Endothelial cell (in vitro differentiated cells): ENCODE data around the gene CEP192. TPM values are rescaled to one million over a fixed set of nuclear protein-coding genes. Genes with fewer than 3 reads are reported as not detected.
"Not testable (repeated sequence)": the region's sequence is repeated elsewhere in the genome, so short reads cannot be mapped to it uniquely, and the experiment has no call there.

Source experiments
- DNase-seq: peaks from one replicate; pipeline ENCODE4 v3.0.0; 2021; ENCODE audit warnings: low spot score
- H3K27ac Mint-ChIP-seq: one replicate; pipeline ENCODE4 v1.8.0; 2021; ENCODE audit warnings: mixed read lengths, inconsistent platforms; ENCODE audit not compliant: unreplicated experiment
- H3K27me3 Mint-ChIP-seq: one replicate; pipeline ENCODE4 v1.8.0; 2021; ENCODE audit warnings: mild to moderate bottlenecking, moderate library complexity, mixed read lengths, inconsistent platforms; ENCODE audit not compliant: unreplicated experiment
- H3K36me3 Mint-ChIP-seq: one replicate; pipeline ENCODE4 v1.8.0; 2021; ENCODE audit warnings: mild to moderate bottlenecking, low read depth, mixed read lengths, inconsistent platforms; ENCODE audit not compliant: unreplicated experiment
- H3K4me1 Mint-ChIP-seq: one replicate; pipeline ENCODE4 v1.8.0; 2021; ENCODE audit warnings: mild to moderate bottlenecking, mixed read lengths, inconsistent platforms; ENCODE audit not compliant: unreplicated experiment
- H3K4me3 Mint-ChIP-seq: one replicate; pipeline ENCODE4 v1.8.0; 2021; ENCODE audit warnings: mild to moderate bottlenecking, mixed read lengths, inconsistent platforms; ENCODE audit not compliant: unreplicated experiment
- H3K9me3 Mint-ChIP-seq: one replicate; pipeline ENCODE4 v1.8.0; 2021; ENCODE audit warnings: mixed read lengths, inconsistent platforms; ENCODE audit not compliant: unreplicated experiment
- total RNA-seq: library from RNA; stranded (reverse); fragmentation: NEBNext Ultra II Directional; extraction: Animal tissue kit (Norgen Biotek cat#: 25700); gene quantifications from one replicate; pipeline ENCODE4 v1.2.1, GENCODE V29; 2021; ENCODE audit not compliant: unreplicated experiment
- TF ChIP-seq, protein P1 (sequence below): fragments of 200-600 bp; sonication (generic); IDR thresholded peaks from one replicate; pipeline ENCODE4 v1.5.0; 2021; ENCODE audit warnings: antibody characterized with exemption; ENCODE audit not compliant: unreplicated experiment

Gene CEP192
- total RNA-seq, 1 donor from 2014 or later: 23.2 TPM

- Mint-ChIP-seq H3K9me3 (no peaks in the 10 kb centered on the region), H3K4me3 (no peak overlapping the region), H3K27me3 (no peaks in the 10 kb centered on the region), H3K36me3 (peaks cover 22% of the 10 kb centered on the region), H3K4me1 (no peaks in the 10 kb centered on the region), H3K27ac (no peak overlapping the region)
- TF ChIP-seq, protein P1, sequence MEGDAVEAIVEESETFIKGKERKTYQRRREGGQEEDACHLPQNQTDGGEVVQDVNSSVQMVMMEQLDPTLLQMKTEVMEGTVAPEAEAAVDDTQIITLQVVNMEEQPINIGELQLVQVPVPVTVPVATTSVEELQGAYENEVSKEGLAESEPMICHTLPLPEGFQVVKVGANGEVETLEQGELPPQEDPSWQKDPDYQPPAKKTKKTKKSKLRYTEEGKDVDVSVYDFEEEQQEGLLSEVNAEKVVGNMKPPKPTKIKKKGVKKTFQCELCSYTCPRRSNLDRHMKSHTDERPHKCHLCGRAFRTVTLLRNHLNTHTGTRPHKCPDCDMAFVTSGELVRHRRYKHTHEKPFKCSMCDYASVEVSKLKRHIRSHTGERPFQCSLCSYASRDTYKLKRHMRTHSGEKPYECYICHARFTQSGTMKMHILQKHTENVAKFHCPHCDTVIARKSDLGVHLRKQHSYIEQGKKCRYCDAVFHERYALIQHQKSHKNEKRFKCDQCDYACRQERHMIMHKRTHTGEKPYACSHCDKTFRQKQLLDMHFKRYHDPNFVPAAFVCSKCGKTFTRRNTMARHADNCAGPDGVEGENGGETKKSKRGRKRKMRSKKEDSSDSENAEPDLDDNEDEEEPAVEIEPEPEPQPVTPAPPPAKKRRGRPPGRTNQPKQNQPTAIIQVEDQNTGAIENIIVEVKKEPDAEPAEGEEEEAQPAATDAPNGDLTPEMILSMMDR: no peak
- DNase-seq: no peak
Measured at GRCh38 chr18:13070460-13070859, 79.3 kb downstream of the CEP192 start.

- no peak for DNase-seq
- Mint-ChIP-seq H3K36me3 (peaks cover 53% of the 10 kb centered on the region), H3K4me1 (no peaks in the 10 kb centered on the region), H3K27ac (no peak overlapping the region), H3K27me3 (peaks cover 2% of the 10 kb centered on the region), H3K4me3 (no peak overlapping the region), H3K9me3 (no peaks in the 10 kb centered on the region)
- TF ChIP-seq, protein P1: no peak
Measured at GRCh38 chr18:13076886-13077285, 85.7 kb downstream of the CEP192 start.

DNA sequence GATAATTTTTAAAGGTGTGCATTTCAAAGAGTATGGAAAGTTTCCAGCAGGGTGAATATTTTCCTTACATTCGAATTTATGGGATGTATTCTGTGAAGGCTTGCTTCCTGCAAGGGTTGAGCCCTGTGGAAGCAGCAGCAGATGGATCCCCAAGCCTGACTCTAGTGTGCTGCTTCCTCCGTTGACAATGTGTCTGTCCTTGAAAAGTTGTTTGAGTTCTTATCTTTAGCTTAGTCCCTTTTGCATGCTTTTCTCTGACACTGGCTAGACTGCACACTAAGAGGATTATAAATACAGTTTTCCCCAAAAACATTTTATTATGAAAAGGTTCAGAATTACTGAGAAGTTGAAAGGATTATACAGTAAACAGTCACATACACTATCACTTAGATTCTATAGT, 86.3 kb downstream of the CEP192 start:
- H3K36me3 Mint-ChIP-seq: peaks cover 58% of the 10 kb centered on the region

GRCh38 chr18:13078065-13078464, 86.9 kb downstream of the CEP192 start:
- H3K27me3 Mint-ChIP-seq, DNase-seq, H3K9me3 Mint-ChIP-seq, H3K4me1 Mint-ChIP-seq, H3K27ac Mint-ChIP-seq: not testable (repeated sequence)
- H3K36me3 Mint-ChIP-seq: peaks cover 63% of the 10 kb centered on the region
- peak overlapping the region; percentile 48 for H3K4me3 Mint-ChIP-seq

More for the DNA sequence above, 86.3 kb downstream of the CEP192 start:
- TF ChIP-seq, protein P1: no peak
- peaks cover 2% of the 10 kb centered on the region for H3K27me3 Mint-ChIP-seq
- H3K9me3 Mint-ChIP-seq: no peaks in the 10 kb centered on the region
- no peak overlapping the region for H3K27ac Mint-ChIP-seq
- no peaks in the 10 kb centered on the region for H3K4me1 Mint-ChIP-seq
- H3K4me3 Mint-ChIP-seq: no peak overlapping the region
- DNase-seq: no peak

DNA sequence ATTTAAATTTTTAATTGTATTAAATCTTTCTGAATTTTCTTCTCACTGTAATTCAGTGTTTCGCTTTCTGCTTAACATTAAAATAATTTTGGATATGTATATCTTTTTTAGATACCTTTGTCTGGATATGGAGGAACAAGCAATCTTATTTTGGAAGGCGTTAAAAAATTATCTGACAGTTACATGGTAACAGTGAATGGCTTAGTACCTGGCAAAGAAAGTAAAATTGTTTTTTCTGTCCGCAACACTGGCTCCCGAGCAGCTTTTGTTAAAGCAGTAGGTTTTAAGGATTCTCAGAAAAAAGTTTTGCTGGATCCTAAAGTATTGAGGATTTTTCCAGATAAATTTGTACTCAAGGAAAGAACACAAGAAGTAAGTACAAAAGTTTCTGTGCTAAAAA, 95.7 kb downstream of the CEP192 start:
- TF ChIP-seq, protein P1: no peak
- Mint-ChIP-seq H3K9me3 (no peaks in the 10 kb centered on the region), H3K27me3 (no peaks in the 10 kb centered on the region), H3K4me1 (no peaks in the 10 kb centered on the region), H3K27ac (no peak overlapping the region), H3K36me3 (peaks cover 38% of the 10 kb centered on the region), H3K4me3 (no peak overlapping the region)
- DNase-seq: no peak

GRCh38 chr18:13095466-13095865, 104.3 kb downstream of the CEP192 start:
- Mint-ChIP-seq H3K4me3 (no peak overlapping the region), H3K9me3 (no peaks in the 10 kb centered on the region), H3K4me1 (no peaks in the 10 kb centered on the region), H3K27me3 (no peaks in the 10 kb centered on the region), H3K27ac (no peak overlapping the region), H3K36me3 (peaks cover 39% of the 10 kb centered on the region)
- no peak for DNase-seq
- TF ChIP-seq, protein P1: no peak
